Neural crest cell (in vitro differentiated cells): ENCODE measurements around the gene SDSL. TPM values are rescaled to one million over a fixed set of nuclear protein-coding genes. Genes with fewer than 3 reads are reported as not detected.

Experiments used
- DNase-seq: peaks from one replicate; pipeline ENCODE4 v3.0.0; 2021; ENCODE audit warnings: low read depth, mixed read lengths, low spot score
- H3K27ac Mint-ChIP-seq: one replicate; pipeline ENCODE4 v1.8.0; 2021; ENCODE audit warnings: mild to moderate bottlenecking, mixed read lengths; ENCODE audit not compliant: unreplicated experiment
- H3K27me3 Mint-ChIP-seq: 2 replicates; pipeline ENCODE4 v1.8.0; 2021; ENCODE audit warnings: low read depth, mild to moderate bottlenecking, mixed read lengths
- H3K36me3 Mint-ChIP-seq: 2 replicates; pipeline ENCODE4 v1.8.0; 2021; ENCODE audit warnings: low read depth, mild to moderate bottlenecking, mixed read lengths
- H3K4me1 Mint-ChIP-seq: 2 replicates; pipeline ENCODE4 v1.8.0; 2021; ENCODE audit warnings: mixed read lengths
- H3K4me3 Mint-ChIP-seq: one replicate; pipeline ENCODE4 v1.8.0; 2021; ENCODE audit warnings: mild to moderate bottlenecking, mixed read lengths
- H3K9me3 Mint-ChIP-seq: 2 replicates; pipeline ENCODE4 v1.8.0; 2021; ENCODE audit warnings: mixed read lengths
- long read RNA-seq: library from polyadenylated mRNA; unstranded; transcript quantifications from one replicate; pipeline ENCODE4 v2.0.0, GENCODE V29; 2020
- total RNA-seq: library from RNA; stranded (reverse); gene quantifications from 2 replicates; pipeline ENCODE4 v1.2.1, GENCODE V29; 2021
- TF ChIP-seq, protein P1 (sequence below): fragments of 200-600 bp; sonication (generic); conservative IDR thresholded peaks from 2 replicates; pipeline ENCODE4 v1.5.0; 2021; ENCODE audit warnings: antibody characterized with exemption, mild to moderate bottlenecking

Gene SDSL, protein sequence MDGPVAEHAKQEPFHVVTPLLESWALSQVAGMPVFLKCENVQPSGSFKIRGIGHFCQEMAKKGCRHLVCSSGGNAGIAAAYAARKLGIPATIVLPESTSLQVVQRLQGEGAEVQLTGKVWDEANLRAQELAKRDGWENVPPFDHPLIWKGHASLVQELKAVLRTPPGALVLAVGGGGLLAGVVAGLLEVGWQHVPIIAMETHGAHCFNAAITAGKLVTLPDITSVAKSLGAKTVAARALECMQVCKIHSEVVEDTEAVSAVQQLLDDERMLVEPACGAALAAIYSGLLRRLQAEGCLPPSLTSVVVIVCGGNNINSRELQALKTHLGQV
- total RNA-seq: 1.5 and 3.3 TPM in 2 replicates
- long read RNA-seq: 0 reads

GRCh38 chr12:113422030-113422885 lies at the start of gene SDSL:
TSS of gene SDSL (plus strand) at chr12:113422380. CDS start at chr12:113427983, 5,603 bp downstream.
- Mint-ChIP-seq H3K36me3 (no peaks in the 10 kb centered on the region), H3K4me1 (peaks cover 12% of the 10 kb centered on the region), H3K9me3 (no peaks in the 10 kb centered on the region), H3K27ac (peak within 1 kb of the TSS; percentile 95), H3K27me3 (peaks cover 12% of the 10 kb centered on the region), H3K4me3 (peak within 1 kb of the TSS; percentile 88)
- TF ChIP-seq, protein P1, sequence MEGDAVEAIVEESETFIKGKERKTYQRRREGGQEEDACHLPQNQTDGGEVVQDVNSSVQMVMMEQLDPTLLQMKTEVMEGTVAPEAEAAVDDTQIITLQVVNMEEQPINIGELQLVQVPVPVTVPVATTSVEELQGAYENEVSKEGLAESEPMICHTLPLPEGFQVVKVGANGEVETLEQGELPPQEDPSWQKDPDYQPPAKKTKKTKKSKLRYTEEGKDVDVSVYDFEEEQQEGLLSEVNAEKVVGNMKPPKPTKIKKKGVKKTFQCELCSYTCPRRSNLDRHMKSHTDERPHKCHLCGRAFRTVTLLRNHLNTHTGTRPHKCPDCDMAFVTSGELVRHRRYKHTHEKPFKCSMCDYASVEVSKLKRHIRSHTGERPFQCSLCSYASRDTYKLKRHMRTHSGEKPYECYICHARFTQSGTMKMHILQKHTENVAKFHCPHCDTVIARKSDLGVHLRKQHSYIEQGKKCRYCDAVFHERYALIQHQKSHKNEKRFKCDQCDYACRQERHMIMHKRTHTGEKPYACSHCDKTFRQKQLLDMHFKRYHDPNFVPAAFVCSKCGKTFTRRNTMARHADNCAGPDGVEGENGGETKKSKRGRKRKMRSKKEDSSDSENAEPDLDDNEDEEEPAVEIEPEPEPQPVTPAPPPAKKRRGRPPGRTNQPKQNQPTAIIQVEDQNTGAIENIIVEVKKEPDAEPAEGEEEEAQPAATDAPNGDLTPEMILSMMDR: no peak
- DNase-seq: peak; percentile 12

GRCh38 chr12:113373440-113373839 lies 48.7 kb upstream of the SDSL start:
- no peaks in the 10 kb centered on the region for H3K4me1 Mint-ChIP-seq
- no peaks in the 10 kb centered on the region for H3K9me3 Mint-ChIP-seq
- no peak overlapping the region for H3K4me3 Mint-ChIP-seq
- H3K36me3 Mint-ChIP-seq: peaks cover 11% of the 10 kb centered on the region
- no peak overlapping the region for H3K27ac Mint-ChIP-seq
- DNase-seq: no peak
- no peaks in the 10 kb centered on the region for H3K27me3 Mint-ChIP-seq
- TF ChIP-seq, protein P1: no peak

- Mint-ChIP-seq H3K36me3 (peaks cover 11% of the 10 kb centered on the region), H3K4me3 (no peak overlapping the region), H3K4me1 (no peaks in the 10 kb centered on the region), H3K27me3 (no peaks in the 10 kb centered on the region), H3K27ac (no peak overlapping the region), H3K9me3 (no peaks in the 10 kb centered on the region)
- no peak for DNase-seq
- TF ChIP-seq, protein P1: no peak
Measured at GRCh38 chr12:113373969-113374368, 48.2 kb upstream of the SDSL start.

GRCh38 chr12:113374823-113375428 lies 47.3 kb upstream of the SDSL start:
- Mint-ChIP-seq H3K36me3 (peaks cover 11% of the 10 kb centered on the region), H3K4me1 (no peaks in the 10 kb centered on the region), H3K4me3 (no peak overlapping the region), H3K27ac (no peak overlapping the region), H3K9me3 (no peaks in the 10 kb centered on the region), H3K27me3 (no peaks in the 10 kb centered on the region)
- TF ChIP-seq, protein P1: no peak
- DNase-seq: no peak

- TF ChIP-seq, protein P1: no peak
- H3K9me3 Mint-ChIP-seq: no peaks in the 10 kb centered on the region
- H3K4me3 Mint-ChIP-seq: no peak overlapping the region
- H3K4me1 Mint-ChIP-seq: peaks cover 9% of the 10 kb centered on the region
- DNase-seq: no peak
- H3K27me3 Mint-ChIP-seq: no peaks in the 10 kb centered on the region
- H3K27ac Mint-ChIP-seq: no peak overlapping the region
- H3K36me3 Mint-ChIP-seq: peaks cover 9% of the 10 kb centered on the region
Measured at GRCh38 chr12:113378291-113378690, 43.9 kb upstream of the SDSL start.
